Renal cortex interstitium (tissue), 11 donors: ENCODE data around the gene AHI1. TPM values are rescaled to one million over a fixed set of nuclear protein-coding genes. Genes with fewer than 3 reads are reported as not detected.

Experiments used
- DNase-seq, 11 donors: peaks; one replicate each; pipeline ENCODE4 v3.0.0-alpha.2; 2013; ENCODE audit warnings: low read depth in 9 of 11, low spot score in 4 of 11; ENCODE audit errors: extremely low read depth in 1 of 11
- polyA plus RNA-seq, 3 donors: library from polyadenylated mRNA; unstranded; fragments of 120-200 nt; gene quantifications; one replicate each; pipeline ENCODE4 v1.2.1, GENCODE V29; 2013; ENCODE audit not compliant: insufficient read length in 3 of 3

The AHI1 gene
- polyA plus RNA-seq, 3 donors = 48.3 to 95.6 (median 49.4) TPM

GRCh38 chr6:135478626-135479025 lies 18.9 kb downstream of the AHI1 start:
- DNase-seq = no peak

DNA sequence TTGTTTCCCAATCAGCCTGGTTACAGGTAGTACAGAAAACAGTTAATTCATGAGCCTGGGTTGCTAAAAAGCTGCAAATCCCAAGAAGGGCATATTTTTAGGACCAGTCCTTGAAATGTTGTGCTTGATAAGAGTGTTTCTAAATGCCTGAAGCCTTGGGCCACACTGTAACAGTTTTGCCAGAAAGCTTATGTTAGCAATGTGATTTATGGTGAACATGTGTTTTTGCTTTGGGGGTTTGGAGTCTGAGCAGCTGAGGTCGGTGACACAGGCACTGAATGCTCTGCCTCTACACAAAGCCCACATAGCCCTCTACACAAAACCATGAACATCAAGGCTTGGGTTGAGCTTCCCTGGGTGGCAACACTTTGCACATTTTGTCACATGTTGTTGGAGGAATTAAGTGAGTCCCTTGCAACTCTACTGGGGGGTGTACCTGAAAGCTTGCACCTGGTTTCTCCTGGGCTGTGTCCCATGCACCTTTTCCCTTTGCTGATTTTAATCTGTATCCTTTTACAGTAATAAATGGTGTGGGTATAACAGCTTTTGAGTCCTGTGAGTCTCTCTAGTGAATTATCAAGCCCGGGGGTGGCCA lies 22.2 kb downstream of the AHI1 start:
- peak in 7 of 11 donors; percentile 34 to 53 (median 46) for DNase-seq

- DNase-seq = no peak
Observed at GRCh38 chr6:135474362-135474761, 23.2 kb downstream of the AHI1 start.

DNA sequence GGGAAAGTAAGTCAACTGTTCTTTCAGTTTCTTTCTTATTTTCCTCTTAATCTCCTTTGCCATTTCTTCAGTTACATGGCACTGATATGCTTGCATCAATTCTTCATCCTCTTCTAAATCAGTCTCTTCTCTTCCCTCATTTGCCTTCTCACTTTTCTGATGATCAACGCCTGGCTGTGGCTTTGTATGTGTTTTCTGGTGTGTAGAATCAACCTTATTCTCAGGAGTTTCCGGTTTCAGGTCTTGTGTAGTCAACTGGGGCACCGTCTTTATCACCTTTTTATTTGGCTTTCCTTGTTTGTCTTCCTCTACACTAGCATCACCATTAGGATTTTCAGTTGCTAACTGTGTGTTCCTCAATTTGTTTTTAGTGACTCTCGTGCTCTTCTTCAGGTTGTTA lies 31.6 kb downstream of the AHI1 start:
- DNase-seq = no peak

- DNase-seq = no peak
Observed at GRCh38 chr6:135465307-135465706, 32.2 kb downstream of the AHI1 start.

DNA sequence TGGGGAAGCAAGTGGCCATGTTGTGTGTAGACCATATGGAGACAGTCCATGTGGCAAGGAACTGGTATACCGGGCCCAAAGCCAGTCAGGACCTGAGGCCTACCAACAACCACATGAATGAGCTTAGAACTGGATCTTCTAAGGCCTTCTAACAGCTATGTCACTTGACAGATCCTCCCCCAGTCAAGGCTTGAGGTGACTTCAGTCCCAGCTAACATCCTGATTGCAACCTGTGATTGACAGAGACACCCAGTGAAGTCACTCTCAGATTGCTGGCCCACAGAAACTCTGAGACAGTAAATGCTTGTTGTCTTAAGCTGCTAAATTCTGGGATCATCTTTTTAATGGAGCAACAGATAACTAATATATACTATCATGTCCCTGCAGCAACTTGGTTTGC lies 32.9 kb downstream of the AHI1 start:
- DNase-seq = no peak

- no peak for DNase-seq
Observed at GRCh38 chr6:135461208-135461607, 36.3 kb downstream of the AHI1 start.

GRCh38 chr6:135458051-135458450 lies 39.5 kb downstream of the AHI1 start:
- no peak for DNase-seq

DNA sequence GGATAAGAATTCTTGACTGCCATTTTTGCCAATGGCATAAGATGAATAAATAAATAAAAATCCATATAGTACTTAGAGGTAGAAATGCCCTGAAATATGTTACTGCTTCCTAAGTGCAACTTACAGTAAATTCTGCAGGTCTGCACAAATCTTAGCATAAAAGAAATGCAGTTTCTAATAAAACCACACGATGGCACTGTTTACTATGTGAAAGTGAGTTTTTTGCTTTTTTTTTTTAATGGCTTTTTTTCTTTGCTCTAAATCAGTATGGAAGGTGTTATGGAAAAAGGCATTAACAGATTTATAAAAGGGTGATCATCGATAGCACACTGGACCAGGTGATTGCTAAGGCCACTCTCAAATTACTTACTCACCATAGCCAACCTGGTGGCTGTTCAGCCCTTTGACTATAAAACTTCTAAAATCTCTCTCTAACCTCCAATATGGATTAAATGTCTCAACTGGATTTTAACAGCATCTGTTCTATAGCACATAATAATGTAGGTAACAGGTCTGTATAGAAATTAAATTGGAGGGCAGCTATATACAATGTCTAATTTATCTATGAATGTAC lies 45.8 kb downstream of the AHI1 start:
- peak in 8 of 11 donors; percentile 14 to 46 (median 34) for DNase-seq

DNA sequence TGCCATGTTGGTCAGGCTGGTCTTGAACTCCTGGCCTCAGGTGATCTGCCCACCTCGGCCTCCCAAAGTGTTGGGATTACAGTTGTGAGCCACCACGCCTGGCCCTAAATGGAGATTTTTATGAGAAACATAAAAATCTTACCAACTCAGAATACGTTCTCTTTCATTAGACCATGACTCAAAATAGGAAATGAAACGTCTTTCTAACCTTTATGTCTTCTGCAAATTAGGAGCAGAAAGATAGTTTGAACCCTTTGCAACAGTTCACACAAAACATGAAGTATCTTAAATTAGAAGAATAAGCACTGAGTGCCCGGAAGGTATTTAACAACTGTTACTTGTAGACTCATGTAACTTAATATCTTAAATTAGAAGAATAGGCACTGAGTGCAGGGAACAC lies 48.3 kb downstream of the AHI1 start:
- DNase-seq = no peak

GRCh38 chr6:135440087-135440792 lies 57.3 kb downstream of the AHI1 start:
- DNase-seq = no peak

DNA sequence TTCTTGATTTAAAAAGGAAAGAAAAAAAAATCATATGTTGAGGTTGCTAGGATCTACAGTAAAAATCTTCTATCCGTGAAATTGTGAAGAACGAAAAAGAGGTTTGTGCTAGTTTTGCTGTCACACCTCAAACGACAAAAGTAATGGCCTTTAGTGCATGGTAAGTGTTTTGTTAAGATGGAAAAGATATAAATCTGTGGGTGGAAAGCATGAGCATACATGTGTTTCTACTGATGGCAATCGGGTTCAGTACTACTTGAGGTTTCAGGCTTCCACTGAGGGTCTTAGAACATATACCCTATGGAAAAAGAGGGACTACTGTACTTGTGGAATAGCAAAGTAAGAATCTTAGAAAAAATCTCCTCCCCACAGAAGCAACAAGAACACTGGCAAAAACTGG lies 58.0 kb downstream of the AHI1 start:
- DNase-seq = no peak

GRCh38 chr6:135438907-135439535 lies 58.5 kb downstream of the AHI1 start:
- DNase-seq = no peak

DNA sequence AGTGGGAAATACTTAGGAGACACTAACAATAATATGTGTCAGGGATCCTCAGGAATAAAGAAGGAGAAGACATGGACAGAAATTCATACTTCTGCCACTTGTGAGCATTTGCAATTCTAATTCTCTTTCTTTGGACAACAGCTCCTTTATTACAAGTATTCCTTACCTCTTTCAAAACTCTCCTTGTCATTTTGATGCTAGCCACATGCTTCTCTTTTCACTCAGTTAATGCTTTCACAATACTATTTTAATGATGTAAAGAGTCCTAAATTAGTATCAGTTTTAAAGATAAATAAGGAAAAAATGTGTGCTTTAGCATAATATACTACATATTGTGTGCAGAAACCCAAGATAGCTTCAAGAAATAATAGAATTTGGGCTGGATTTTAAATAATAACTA lies 62.5 kb downstream of the AHI1 start:
- DNase-seq = no peak

DNA sequence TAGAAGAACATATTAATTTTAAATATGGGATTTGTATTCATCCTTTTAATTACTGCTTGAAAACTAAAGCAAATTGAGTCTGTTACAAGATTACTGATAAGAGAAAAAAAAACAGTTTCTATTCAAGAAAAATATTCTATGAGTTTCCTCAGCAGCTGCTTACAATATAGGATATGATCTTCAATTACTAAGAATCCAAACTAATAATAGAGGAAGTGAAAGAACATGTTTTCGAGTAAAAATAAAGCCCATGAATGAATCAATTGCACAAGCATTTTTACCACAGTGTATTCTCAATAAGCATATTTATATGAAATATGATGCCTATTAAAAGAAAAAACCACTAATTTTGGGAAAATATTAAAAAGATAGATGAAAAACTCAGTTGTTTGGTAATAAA lies 63.4 kb downstream of the AHI1 start:
- no peak for DNase-seq

DNA sequence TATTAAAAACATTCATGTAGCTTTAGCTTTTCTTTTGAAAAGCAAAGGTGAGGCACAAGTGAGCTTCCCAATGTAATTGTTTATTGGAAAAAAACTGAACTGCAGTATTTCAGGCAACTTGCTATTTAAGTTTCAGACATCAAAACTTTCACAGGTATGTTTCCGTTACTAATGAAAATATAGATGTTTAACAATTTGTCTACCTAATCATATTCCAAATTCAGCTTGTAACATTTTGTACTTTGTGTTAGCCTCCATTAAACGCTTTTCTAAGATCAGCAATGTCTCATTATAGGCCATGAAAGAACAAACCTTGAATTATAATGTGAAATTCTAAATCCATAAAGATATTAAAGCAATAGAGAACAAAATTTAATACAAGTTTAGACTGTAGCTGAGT lies 69.5 kb downstream of the AHI1 start:
- no peak for DNase-seq

- DNase-seq = no peak
Observed at GRCh38 chr6:135426833-135427232, 70.7 kb downstream of the AHI1 start.

- no peak for DNase-seq
Observed at GRCh38 chr6:135424385-135424784, 73.2 kb downstream of the AHI1 start.

DNA sequence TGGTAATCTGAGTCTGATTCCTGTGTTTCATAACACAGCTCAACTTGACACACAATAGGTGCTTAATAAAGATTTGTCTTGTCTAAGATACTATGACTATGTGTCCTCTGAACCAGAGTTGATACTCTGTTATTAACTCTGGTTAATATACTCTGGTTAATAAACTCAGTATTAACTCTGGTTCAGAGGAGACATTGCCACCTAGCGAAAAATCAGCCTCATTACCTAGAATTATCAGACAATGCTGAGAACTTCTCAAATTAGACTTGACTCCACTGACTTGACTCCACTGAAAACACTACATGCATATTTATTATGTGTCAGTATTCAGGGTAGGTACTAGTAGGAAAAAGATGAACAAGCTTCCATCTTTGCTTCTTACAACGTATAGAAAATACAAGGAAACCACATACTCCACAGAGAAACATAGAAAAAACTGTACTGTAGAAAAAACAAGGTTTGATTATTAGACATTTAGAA lies 73.9 kb downstream of the AHI1 start:
- peak in 10 of 11 donors; percentile 7 to 35 (median 22) for DNase-seq

DNA sequence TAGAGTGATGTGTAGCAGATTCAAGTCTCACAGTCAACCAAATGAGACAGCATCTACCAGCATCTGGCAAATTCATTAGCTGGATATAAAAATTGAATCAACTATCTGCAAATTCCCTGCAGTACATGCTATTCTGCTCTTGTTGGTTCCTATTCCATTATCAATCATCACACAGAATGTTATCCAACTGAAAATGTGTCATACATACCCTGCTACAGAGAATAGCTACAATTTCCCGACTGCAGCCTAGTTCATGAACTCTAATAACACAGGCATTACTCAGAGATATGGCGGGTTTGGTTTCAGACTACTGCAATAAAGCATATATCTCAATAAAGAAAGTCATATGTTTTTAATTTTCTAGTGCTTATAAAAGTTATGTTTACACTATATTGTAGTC lies 78.4 kb downstream of the AHI1 start:
- no peak for DNase-seq
